ENCODE results near the gene OAS2. TPM values are rescaled to one million over a fixed set of nuclear protein-coding genes. Genes with fewer than 3 reads are reported as not detected.

Gene OAS2
- total and polyA plus RNA-seq, 2 of the 4 experiments (the other 2 are of a cell fraction) = under 0.01 TPM; not detected in 1

GRCh38 chr12:113016796-113017195 lies 38.5 kb downstream of the OAS2 start:
- Histone ChIP-seq H2AK5ac (ENCODE audit: low read depth, low read length) (no peak overlapping the region), H3K4me3 (ENCODE audit: insufficient read depth, low read depth, low read length) (no peak overlapping the region), H3K4ac (ENCODE audit: low read depth, low read length) (no peak overlapping the region), H2BK5ac (ENCODE audit: low read depth, low read length, poor library complexity, severe bottlenecking) (no peak overlapping the region), H4K8ac (ENCODE audit: low read depth in 2 of 2, low read length in 2 of 2) (no peak overlapping the region), H4K20me1 (ENCODE audit: insufficient read depth, low read length) (no peaks in the 10 kb centered on the region), H3K79me1 (ENCODE audit: low read depth in 1 of 2, low read length in 2 of 2) (no peaks in the 10 kb centered on the region), H3K4me2 (ENCODE audit: low read depth, low read length) (no peak overlapping the region), H4K91ac (ENCODE audit: insufficient read depth, low read depth, low read length) (no peak overlapping the region), H3K9ac (ENCODE audit: low read depth, low read length) (no peak overlapping the region), H2BK120ac (ENCODE audit: low read depth, low read length) (no peak overlapping the region), H3K9me1 (ENCODE audit: insufficient read depth, low read length) (no peaks in the 10 kb centered on the region), H3K18ac (ENCODE audit: low read depth, low read length) (no peak overlapping the region), H3K4me1 (ENCODE audit: control insufficient read depth, insufficient read depth, low read length) (no peaks in the 10 kb centered on the region), H3K56ac (ENCODE audit: extremely low read depth, insufficient read depth, low read length) (no peak overlapping the region), H2BK20ac (ENCODE audit: low read depth, low read length) (no peak overlapping the region), H3K36me3 (ENCODE audit: control insufficient read depth, insufficient read depth, low read length) (no peaks in the 10 kb centered on the region), H3K27ac (ENCODE audit: insufficient read depth, low read length) (no peak overlapping the region), H2AK9ac (replicated peaks; ENCODE audit: low read depth, low read length, poor library complexity) (no peak overlapping the region), H2AFZ (replicated peaks; ENCODE audit: low read length, poor library complexity) (no peak overlapping the region), H4K5ac (ENCODE audit: low read depth, low read length) (no peak overlapping the region), H2BK15ac (ENCODE audit: low read depth, low read length) (no peak overlapping the region), H3K9me3 (ENCODE audit: control insufficient read depth, insufficient read depth, low read length) (no peaks in the 10 kb centered on the region), H3K14ac (replicated peaks; ENCODE audit: low read depth, low read length) (no peak overlapping the region), H3K27me3 (ENCODE audit: control insufficient read depth, insufficient read depth, low read length) (no peaks in the 10 kb centered on the region), H3K23ac (ENCODE audit: low read depth, low read length) (no peak overlapping the region)
- DNase-seq (no peak), ATAC-seq (ENCODE audit: low read depth) (no peak)
- CTCF ChIA-PET = no interaction called here
- dilution Hi-C loops (cut with HindIII; ENCODE audit: low sequenced_read_pairs, unreplicated experiment) (no loop called here), intact Hi-C loops (cut with micrococcal nuclease) (no loop called here), in situ Hi-C loops (cut with MboI; ENCODE audit: low sequenced_read_pairs) (no loop called here)
- no peak for TF ChIP-seq NFE2L2 (IDR thresholded peaks at IDR 0.05; ENCODE audit: low read depth, low read length)
- TF ChIP-seq MAFK (IDR thresholded peaks at IDR 0.05; ENCODE audit: low read depth, low read length) = no peak
- TF ChIP-seq RAD21 (IDR thresholded peaks at IDR 0.05; ENCODE audit: low read length) = no peak
- TF ChIP-seq CHD1 (IDR thresholded peaks at IDR 0.05; ENCODE audit: low read depth, low read length) = no peak
- TF ChIP-seq MAZ (IDR thresholded peaks at IDR 0.05; ENCODE audit: borderline replicate concordance, low read depth, low read length) = no peak
- TF ChIP-seq RCOR1 (IDR thresholded peaks at IDR 0.05; ENCODE audit: insufficient replicate concordance, low read length) = no peak
- TF ChIP-seq POLR2A (IDR thresholded peaks at IDR 0.05; ENCODE audit: low read depth, low read length) = no peak
- BruUV-seq (replicated peaks) = no TSS peak
- POLR2A ChIA-PET (ENCODE audit: unreplicated experiment) = no interaction called here
- no CpG with 5 or more reads among the region's 5 CpGs for WGBS, 2 experiments (ENCODE audit: extremely low coverage in 2 of 2, insufficient read length in 1 of 2)
